IMR-90 (cell line): Measurements from ENCODE around the gene HPSE2. TPM values are rescaled to one million over a fixed set of nuclear protein-coding genes. Genes with fewer than 3 reads are reported as not detected.

Experiments used
- ATAC-seq: fragments of 200-7000 bp; cut with Tn5 transposase; 2 replicates; pipeline ENCODE4 v1.9.1; 2020; ENCODE audit warnings: low read depth, mild to moderate bottlenecking, moderate library complexity
- BruUV-seq: library from RNA; stranded (reverse); fragments of 400-500 nt; replicated peaks from 2 replicates; lab custom pipeline; 2021; lab: Mats Ljungman, UMichigan
- CTCF ChIA-PET: fragments of 300-600 bp; formaldehyde crosslinking; extraction: SDS; loops from one replicate; lab custom pipeline; 2021; ENCODE audit warnings: antibody characterized with exemption; lab: Yijun Ruan, JAX
- POLR2A ChIA-PET: fragments of 300-600 bp; sonication (Branson Sonifier 250); formaldehyde crosslinking; loops from one replicate; lab custom pipeline; 2022; ENCODE audit warnings: antibody characterized with exemption; ENCODE audit not compliant: unreplicated experiment; lab: Charles Lee
- DNase-seq: peaks from one replicate; pipeline ENCODE4 v3.0.0; 2013
- H2AFZ ChIP-seq: replicated peaks from 2 replicates; pipeline ENCODE3; 2013; ENCODE audit warnings: low read length, mild to moderate bottlenecking; ENCODE audit not compliant: poor library complexity
- H2AK5ac ChIP-seq: 2 replicates; pipeline ENCODE4 v1.6.1; 2013; ENCODE audit warnings: low read depth, low read length, inconsistent platforms
- H2AK9ac ChIP-seq: replicated peaks from 2 replicates; pipeline ENCODE3; 2013; ENCODE audit warnings: mild to moderate bottlenecking, low read depth, low read length, moderate library complexity; ENCODE audit not compliant: poor library complexity
- H2BK120ac ChIP-seq: 2 replicates; pipeline ENCODE4 v1.6.1; 2013; ENCODE audit warnings: low read depth, low read length, inconsistent platforms
- H2BK15ac ChIP-seq: 3 replicates; pipeline ENCODE4 v1.6.1; 2013; ENCODE audit warnings: low read depth, low read length, inconsistent platforms
- H2BK20ac ChIP-seq: 2 replicates; pipeline ENCODE4 v1.6.1; 2013; ENCODE audit warnings: low read depth, mild to moderate bottlenecking, inconsistent platforms, low read length, moderate library complexity
- H2BK5ac ChIP-seq: 2 replicates; pipeline ENCODE4 v1.6.1; 2013; ENCODE audit warnings: mild to moderate bottlenecking, low read depth, low read length, inconsistent platforms; ENCODE audit not compliant: poor library complexity, severe bottlenecking
- H3K14ac ChIP-seq: replicated peaks from 2 replicates; pipeline ENCODE4 v1.6.1; 2013; ENCODE audit warnings: low read depth, low read length, inconsistent platforms
- H3K18ac ChIP-seq: 2 replicates; pipeline ENCODE4 v1.6.1; 2013; ENCODE audit warnings: low read depth, low read length, control low read depth
- H3K23ac ChIP-seq: 2 replicates; pipeline ENCODE4 v1.6.1; 2013; ENCODE audit warnings: low read depth, low read length, inconsistent platforms
- H3K27ac ChIP-seq: 2 replicates; pipeline ENCODE4 v1.5.1; 2013; ENCODE audit warnings: mild to moderate bottlenecking, control low read depth, low read length; ENCODE audit not compliant: insufficient read depth
- H3K27me3 ChIP-seq: 2 replicates; pipeline ENCODE4 v1.6.1; 2013; ENCODE audit warnings: low read length; ENCODE audit not compliant: control insufficient read depth, insufficient read depth
- H3K36me3 ChIP-seq: 2 replicates; pipeline ENCODE4 v1.6.1; 2013; ENCODE audit warnings: low read length, mixed read lengths; ENCODE audit not compliant: control insufficient read depth, insufficient read depth
- H3K4ac ChIP-seq: 2 replicates; pipeline ENCODE4 v1.6.1; 2013; ENCODE audit warnings: low read depth, low read length, inconsistent platforms
- H3K4me1 ChIP-seq: 2 replicates; pipeline ENCODE4 v1.6.1; 2013; ENCODE audit warnings: low read length, mixed read lengths; ENCODE audit not compliant: control insufficient read depth, insufficient read depth
- H3K4me2 ChIP-seq: 2 replicates; pipeline ENCODE4 v1.6.1; 2013; ENCODE audit warnings: low read depth, mild to moderate bottlenecking, control low read depth, low read length, moderate library complexity
- H3K4me3 ChIP-seq: 2 replicates; pipeline ENCODE4 v1.5.1; 2013; ENCODE audit warnings: low read depth, mild to moderate bottlenecking, control low read depth, low read length, moderate library complexity; ENCODE audit not compliant: insufficient read depth
- H3K56ac ChIP-seq: 2 replicates; pipeline ENCODE4 v1.6.1; 2013; ENCODE audit warnings: low read length, inconsistent platforms; ENCODE audit not compliant: insufficient read depth; ENCODE audit errors: extremely low read depth
- H3K79me1 ChIP-seq, 2 experiments: 2 replicates each; pipeline ENCODE4 v1.6.1; 2013; ENCODE audit warnings: low read length in 2 of 2, inconsistent platforms in 1 of 2, low read depth in 1 of 2
- H3K9ac ChIP-seq: 2 replicates; pipeline ENCODE4 v1.6.1; 2013; ENCODE audit warnings: low read depth, low read length, control low read depth
- H3K9me1 ChIP-seq: 2 replicates; pipeline ENCODE4 v1.6.1; 2013; ENCODE audit warnings: low read length, inconsistent platforms; ENCODE audit not compliant: insufficient read depth
- H3K9me3 ChIP-seq: 2 replicates; pipeline ENCODE4 v1.6.1; 2013; ENCODE audit warnings: low read length; ENCODE audit not compliant: control insufficient read depth, insufficient read depth
- H4K20me1 ChIP-seq: 2 replicates; pipeline ENCODE4 v1.6.1; 2013; ENCODE audit warnings: low read length, inconsistent platforms; ENCODE audit not compliant: insufficient read depth
- H4K5ac ChIP-seq: 2 replicates; pipeline ENCODE4 v1.6.1; 2013; ENCODE audit warnings: mild to moderate bottlenecking, low read depth, low read length, control low read depth
- H4K8ac ChIP-seq, 2 experiments: 2 replicates each; pipeline ENCODE4 v1.6.1; 2013; ENCODE audit warnings: low read depth in 2 of 2, low read length in 2 of 2, control low read depth in 1 of 2, inconsistent platforms in 1 of 2
- H4K91ac ChIP-seq: 2 replicates; pipeline ENCODE4 v1.6.1; 2013; ENCODE audit warnings: low read depth, low read length, inconsistent platforms; ENCODE audit not compliant: insufficient read depth
- BHLHE40 ChIP-seq: fragments of 150-350 bp; IDR thresholded peaks from 2 replicates; pipeline ENCODE4 v1.6.1; 2016; ENCODE audit warnings: mild to moderate bottlenecking, low read depth, low read length
- CEBPB ChIP-seq: IDR thresholded peaks from 2 replicates; pipeline ENCODE4 v1.6.1; 2012; ENCODE audit warnings: low read depth, low read length, improper control_type of control experiment
- FOS ChIP-seq: fragments of 150-350 bp; IDR thresholded peaks from 2 replicates; pipeline ENCODE4 v1.6.1; 2016; ENCODE audit warnings: low read depth, low read length
- MAFK ChIP-seq: IDR thresholded peaks from 2 replicates; pipeline ENCODE4 v1.6.1; 2012; ENCODE audit warnings: low read depth, low read length, improper control_type of control experiment
- MXI1 ChIP-seq: IDR thresholded peaks from 2 replicates; pipeline ENCODE4 v1.6.1; 2012; ENCODE audit warnings: low read depth, mild to moderate bottlenecking, low read length, moderate library complexity, borderline replicate concordance
- RAD21 ChIP-seq: IDR thresholded peaks from 2 replicates; pipeline ENCODE4 v1.6.1; 2012; ENCODE audit warnings: low read length, improper control_type of control experiment
- USF2 ChIP-seq: fragments of 150-350 bp; IDR thresholded peaks from 2 replicates; pipeline ENCODE4 v1.6.1; 2017; ENCODE audit warnings: mild to moderate bottlenecking, antibody characterized with exemption, low read length, low read depth
- WGBS, 2 experiments: methylation state at CpG; one replicate each; pipeline versions ENCODE4 v1.1.5 to v1.1.7; 2013; ENCODE audit warnings: missing lambda C conversion rate in 2 of 2; ENCODE audit not compliant: insufficient read length in 1 of 2; ENCODE audit errors: extremely low coverage in 2 of 2; 5-methylcytosine and 5-hydroxymethylcytosine counted together
- dilution Hi-C: fragments of 300-500 bp; cut with HindIII; formaldehyde crosslinking; loops from one replicate; pipeline ENCODE4 v1.14.3; 2018; ENCODE audit warnings: low sequenced_read_pairs; ENCODE audit not compliant: unreplicated experiment
- in situ Hi-C: fragments of 300-500 bp; cut with MboI; formaldehyde crosslinking; loops from 3 replicates; pipeline ENCODE4 v1.14.3; 2019; ENCODE audit warnings: low sequenced_read_pairs, inconsistent platforms, mixed read lengths
- intact Hi-C: fragments of 100-400 bp; cut with micrococcal nuclease; formaldehyde crosslinking; loops from 2 replicates; pipeline ENCODE4 v1.10.0; 2022
- polyA plus RNA-seq, 3 experiments: library from polyadenylated mRNA; depleted of rRNA; stranded (reverse); fragments of >200 nt; gene quantifications; 2 replicates each; pipeline ENCODE4 v1.2.3, GENCODE V29; 2012; ENCODE audit warnings: low replicate concordance in 1 of 3
- total RNA-seq: library from RNA; depleted of rRNA; stranded (reverse); fragments of >200 nt; gene quantifications from 2 replicates; pipeline ENCODE4 v1.2.3, GENCODE V29; 2012
- TF ChIP-seq, protein P1 (sequence below): fragments of 150-350 bp; IDR thresholded peaks from 2 replicates; pipeline ENCODE4 v1.6.1; 2016; ENCODE audit warnings: low read depth, mild to moderate bottlenecking, low read length, moderate library complexity, borderline replicate concordance

The HPSE2 gene
- total and polyA plus RNA-seq, 2 of the 4 experiments (the other 2 are of a cell fraction): not detected

- BruUV-seq: no TSS peak
- H3K36me3 ChIP-seq: no peaks in the 10 kb centered on the region
- no peak overlapping the region for H4K91ac ChIP-seq
- ChIA-PET CTCF (no interaction called here), POLR2A (no interaction called here)
- H2BK120ac ChIP-seq: no peak overlapping the region
- H3K27ac ChIP-seq: no peak overlapping the region
- DNase-seq (no peak), ATAC-seq (0 out of 2 replicates have a peak, but pooled peaks have one; percentile 17)
- H3K9ac ChIP-seq: no peak overlapping the region
- in situ Hi-C loops: no loop called here
- H3K4ac ChIP-seq: no peak overlapping the region
- no peaks in the 10 kb centered on the region for H4K20me1 ChIP-seq
- H3K79me1 ChIP-seq: no peaks in the 10 kb centered on the region
- intact Hi-C loops: no loop called here
- TF ChIP-seq MXI1 (no peak), FOS (no peak), RAD21 (no peak), BHLHE40 (no peak), CEBPB (no peak), USF2 (no peak), MAFK (no peak)
- TF ChIP-seq, protein P1, sequence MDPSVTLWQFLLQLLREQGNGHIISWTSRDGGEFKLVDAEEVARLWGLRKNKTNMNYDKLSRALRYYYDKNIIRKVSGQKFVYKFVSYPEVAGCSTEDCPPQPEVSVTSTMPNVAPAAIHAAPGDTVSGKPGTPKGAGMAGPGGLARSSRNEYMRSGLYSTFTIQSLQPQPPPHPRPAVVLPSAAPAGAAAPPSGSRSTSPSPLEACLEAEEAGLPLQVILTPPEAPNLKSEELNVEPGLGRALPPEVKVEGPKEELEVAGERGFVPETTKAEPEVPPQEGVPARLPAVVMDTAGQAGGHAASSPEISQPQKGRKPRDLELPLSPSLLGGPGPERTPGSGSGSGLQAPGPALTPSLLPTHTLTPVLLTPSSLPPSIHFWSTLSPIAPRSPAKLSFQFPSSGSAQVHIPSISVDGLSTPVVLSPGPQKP: no peak
- H3K23ac ChIP-seq: no peak overlapping the region
- no peak overlapping the region for H4K5ac ChIP-seq
- H3K4me1 ChIP-seq: no peaks in the 10 kb centered on the region
- H2AK5ac ChIP-seq: no peak overlapping the region
- no peak overlapping the region for H2AFZ ChIP-seq
- no peak overlapping the region for H2BK15ac ChIP-seq
- H3K18ac ChIP-seq: no peak overlapping the region
- no peak overlapping the region for H2AK9ac ChIP-seq
- H3K27me3 ChIP-seq: no peaks in the 10 kb centered on the region
- H3K56ac ChIP-seq: no peak overlapping the region
- no peak overlapping the region for H3K4me2 ChIP-seq
- no peaks in the 10 kb centered on the region for H3K9me1 ChIP-seq
- no peak overlapping the region for H2BK5ac ChIP-seq
- H3K9me3 ChIP-seq: no peaks in the 10 kb centered on the region
- no peak overlapping the region for H3K14ac ChIP-seq
- no peak overlapping the region for H2BK20ac ChIP-seq
- no peak overlapping the region for H3K4me3 ChIP-seq
- dilution Hi-C loops: no loop called here
- no peak overlapping the region for H4K8ac ChIP-seq
- WGBS, 2 experiments: no CpG with 5 or more reads among the region's 2 CpGs
These were observed 227.6 kb downstream of the HPSE2 start for GRCh38 chr10:99008054-99008453.
